HG03097 (cell line): ENCODE results near the gene B3GALT6.
"Not testable (repeated sequence)": the region's sequence is repeated elsewhere in the genome, so short reads cannot be mapped to it uniquely, and the experiment has no call there.

ENCODE experiments used
- ATAC-seq: cut with Tn5 transposase; IDR thresholded peaks from one replicate; pipeline ENCODE4 v1.9.1; 2021; ENCODE audit not compliant: unreplicated experiment, low FRiP score

Gene B3GALT6

GRCh38 chr1:1232208-1232795 lies at the start of gene B3GALT6:
Gene B3GALT6 (plus strand): TSS chr1:1232237. CDS start chr1:1232279, 42 bp downstream.
- ATAC-seq = no peak

GRCh38 chr1:1182491-1183220 lies 49.4 kb upstream of the B3GALT6 start:
- ATAC-seq = no peak

- ATAC-seq = no peak
These were observed 48.8 kb upstream of the B3GALT6 start for GRCh38 chr1:1183221-1183747.

GRCh38 chr1:1183833-1184775 lies 47.9 kb upstream of the B3GALT6 start:
- no peak for ATAC-seq

GRCh38 chr1:1185101-1185765 lies 46.8 kb upstream of the B3GALT6 start:
- no peak for ATAC-seq

GRCh38 chr1:1187938-1188337 lies 44.1 kb upstream of the B3GALT6 start:
- ATAC-seq = no peak

GRCh38 chr1:1189111-1189510 lies 42.9 kb upstream of the B3GALT6 start:
- no peak for ATAC-seq

GRCh38 chr1:1191734-1192133 lies 40.3 kb upstream of the B3GALT6 start:
- ATAC-seq = no peak

GRCh38 chr1:1194723-1195122 lies 37.3 kb upstream of the B3GALT6 start:
- no peak for ATAC-seq

- ATAC-seq = not testable (repeated sequence)
These were observed 36.3 kb upstream of the B3GALT6 start for GRCh38 chr1:1195726-1196125.

- ATAC-seq = no peak
These were observed 35.4 kb upstream of the B3GALT6 start for GRCh38 chr1:1196431-1197187.

- ATAC-seq = no peak
These were observed 34.9 kb upstream of the B3GALT6 start for GRCh38 chr1:1197188-1197500.

GRCh38 chr1:1197551-1198422 lies 34.2 kb upstream of the B3GALT6 start:
- no peak for ATAC-seq

GRCh38 chr1:1198423-1199140 lies 33.5 kb upstream of the B3GALT6 start:
- no peak for ATAC-seq

GRCh38 chr1:1199141-1199960 lies 32.7 kb upstream of the B3GALT6 start:
- no peak for ATAC-seq

GRCh38 chr1:1199961-1200875 lies 31.8 kb upstream of the B3GALT6 start:
- ATAC-seq = no peak
